Measurements from ENCODE around the gene LIN7C. TPM values are rescaled to one million over a fixed set of nuclear protein-coding genes. Genes with fewer than 3 reads are reported as not detected.

The LIN7C gene
- total and polyA plus RNA-seq, 12 donors, result 7.2 to 53.4 (median 33.6) TPM

DNA sequence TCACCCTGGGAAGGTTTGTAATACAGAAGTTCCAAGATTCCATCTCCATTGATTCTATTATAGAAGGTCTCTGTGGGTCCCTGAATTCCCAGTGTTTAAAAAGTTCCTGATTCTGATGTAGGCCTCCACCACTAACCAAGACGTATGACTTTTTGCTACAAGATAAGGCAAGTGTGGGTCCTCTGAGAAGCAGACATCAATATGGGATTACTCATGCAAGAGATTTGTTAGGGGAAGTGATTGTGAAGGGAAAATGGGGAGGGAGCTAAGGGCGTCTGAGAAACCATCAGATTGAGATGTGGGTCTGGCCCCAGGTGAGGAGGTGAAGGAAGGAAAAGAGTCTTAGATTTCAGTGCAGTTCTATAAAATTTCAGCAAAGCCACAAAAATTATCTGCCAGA lies 23.8 kb downstream of the LIN7C start:
- Histone ChIP-seq H3K27me3 (no peaks in the 10 kb centered on the region), H3K36me3 (replicated peaks in 1 of 2) (no peaks in the 10 kb centered on the region), H3K27ac (no peak overlapping the region), H3K9me3 (replicated peaks in 1 of 3) (no peaks in the 10 kb centered on the region), H3K4me1 (replicated peaks in 1 of 2) (peaks cover 0 to 3% of the 10 kb centered on the region in 2 donors), H3K4me3 (no peak overlapping the region)
- no peak for TF ChIP-seq POLR2A (IDR thresholded peaks at IDR 0.05)
- TF ChIP-seq, protein P1, sequence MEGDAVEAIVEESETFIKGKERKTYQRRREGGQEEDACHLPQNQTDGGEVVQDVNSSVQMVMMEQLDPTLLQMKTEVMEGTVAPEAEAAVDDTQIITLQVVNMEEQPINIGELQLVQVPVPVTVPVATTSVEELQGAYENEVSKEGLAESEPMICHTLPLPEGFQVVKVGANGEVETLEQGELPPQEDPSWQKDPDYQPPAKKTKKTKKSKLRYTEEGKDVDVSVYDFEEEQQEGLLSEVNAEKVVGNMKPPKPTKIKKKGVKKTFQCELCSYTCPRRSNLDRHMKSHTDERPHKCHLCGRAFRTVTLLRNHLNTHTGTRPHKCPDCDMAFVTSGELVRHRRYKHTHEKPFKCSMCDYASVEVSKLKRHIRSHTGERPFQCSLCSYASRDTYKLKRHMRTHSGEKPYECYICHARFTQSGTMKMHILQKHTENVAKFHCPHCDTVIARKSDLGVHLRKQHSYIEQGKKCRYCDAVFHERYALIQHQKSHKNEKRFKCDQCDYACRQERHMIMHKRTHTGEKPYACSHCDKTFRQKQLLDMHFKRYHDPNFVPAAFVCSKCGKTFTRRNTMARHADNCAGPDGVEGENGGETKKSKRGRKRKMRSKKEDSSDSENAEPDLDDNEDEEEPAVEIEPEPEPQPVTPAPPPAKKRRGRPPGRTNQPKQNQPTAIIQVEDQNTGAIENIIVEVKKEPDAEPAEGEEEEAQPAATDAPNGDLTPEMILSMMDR (IDR thresholded peaks at IDR 0.05), result no peak
- intact Hi-C loops (cut with DNase I), result loop anchor here in 1 of 2 donors (5.0 kb wide), 1 partner anchor 295 kb away; no protein-coding TSS in a partner anchor
- 88 to 96% (median 92%) methylated on average over 2 of the region's 2 CpGs for WGBS, 4 donors
- DNase-seq, result no peak

DNA sequence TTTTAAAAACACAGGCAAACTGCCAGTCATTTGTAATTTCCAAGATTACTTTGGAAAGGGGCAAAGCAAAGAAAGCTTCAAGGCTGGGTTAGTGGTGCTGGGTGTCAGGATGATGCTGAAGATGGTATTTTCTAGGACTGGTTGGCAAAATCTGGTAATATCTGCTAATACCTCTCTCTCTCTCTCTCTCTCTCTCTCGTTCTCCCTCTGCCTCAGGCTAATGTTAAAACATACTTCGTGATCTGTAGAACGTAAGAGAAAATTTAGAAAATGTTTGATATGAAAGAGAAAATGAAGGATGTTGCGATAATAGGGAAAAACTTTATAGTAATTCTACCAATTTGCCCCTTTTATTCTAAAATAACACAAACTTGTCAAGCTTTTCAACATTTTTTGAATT lies 24.6 kb downstream of the LIN7C start:
- H3K9me3 ChIP-seq (replicated peaks in 1 of 3), result no peaks in the 10 kb centered on the region
- H3K4me3 ChIP-seq, result no peak overlapping the region
- DNase-seq, result no peak
- no peaks in the 10 kb centered on the region for H3K27me3 ChIP-seq
- H3K27ac ChIP-seq, result no peak overlapping the region
- H3K36me3 ChIP-seq (replicated peaks in 1 of 2), result no peaks in the 10 kb centered on the region
- 84 to 93% (median 91%) methylated on average over 4 of the region's 4 CpGs for WGBS, 4 donors
- H3K4me1 ChIP-seq (replicated peaks in 1 of 2), result peaks cover 0 to 3% of the 10 kb centered on the region in 2 donors
- TF ChIP-seq, protein P1 (IDR thresholded peaks at IDR 0.05), result no peak
- no peak for TF ChIP-seq POLR2A (IDR thresholded peaks at IDR 0.05)
- intact Hi-C loops (cut with DNase I), result loop anchor here in 1 of 2 donors (5.0 kb wide), 1 partner anchor 295 kb away; no protein-coding TSS in a partner anchor

DNA sequence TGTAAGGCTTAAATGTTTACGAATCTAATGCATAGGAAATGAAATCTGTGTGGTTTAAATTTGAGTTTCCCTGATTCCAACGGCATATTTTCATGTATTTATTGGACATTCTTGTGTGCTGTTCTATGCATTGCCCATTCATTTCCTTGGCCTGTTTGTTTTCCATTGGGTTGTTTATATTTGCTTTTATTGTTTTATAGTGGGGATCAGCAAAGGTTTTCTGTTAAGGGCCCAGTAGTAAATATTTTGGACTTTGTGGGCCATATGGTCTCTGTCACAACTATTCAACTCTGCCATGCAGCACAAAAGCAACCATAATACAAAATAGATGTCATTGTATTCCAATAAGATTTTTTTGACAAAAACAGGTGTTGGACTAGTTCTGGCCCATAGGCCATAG lies 28.7 kb downstream of the LIN7C start:
- Histone ChIP-seq H3K9me3 (replicated peaks in 1 of 3) (no peaks in the 10 kb centered on the region), H3K4me1 (replicated peaks in 1 of 2) (peaks cover 0 to 3% of the 10 kb centered on the region in 2 donors), H3K27ac (no peak overlapping the region), H3K27me3 (no peaks in the 10 kb centered on the region), H3K4me3 (no peak overlapping the region), H3K36me3 (replicated peaks in 1 of 2) (no peaks in the 10 kb centered on the region)
- 82 to 91% (median 88%) methylated on average over 2 of the region's 2 CpGs for WGBS, 4 donors
- DNase-seq, result no peak
- TF ChIP-seq, protein P1 (IDR thresholded peaks at IDR 0.05), result no peak
- TF ChIP-seq POLR2A (IDR thresholded peaks at IDR 0.05), result no peak
- intact Hi-C loops (cut with DNase I), result loop anchor here in 1 of 2 donors (10.0 kb wide), 1 partner anchor 103 kb away; no protein-coding TSS in a partner anchor

DNA sequence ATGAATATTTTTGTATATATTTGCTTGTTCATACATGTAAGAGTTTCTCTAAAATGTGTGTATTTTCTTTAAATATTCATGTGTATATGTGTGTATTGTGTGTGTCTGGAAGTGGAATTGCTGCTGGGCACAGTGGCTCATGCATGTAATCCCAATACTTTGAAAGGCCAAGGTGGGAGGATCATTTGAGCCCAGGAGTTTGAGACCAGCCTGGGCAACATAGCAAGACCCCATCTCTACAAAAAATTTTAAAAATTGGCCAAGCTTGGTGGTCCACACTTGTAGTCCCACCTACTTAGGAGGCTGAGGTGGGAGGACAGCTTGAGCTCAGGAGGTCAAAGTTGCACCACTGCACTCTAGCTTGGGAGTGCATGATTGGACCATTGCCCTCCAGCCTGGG lies 29.3 kb downstream of the LIN7C start:
- H3K27me3 ChIP-seq, result no peaks in the 10 kb centered on the region
- no peak overlapping the region for H3K4me3 ChIP-seq
- no peaks in the 10 kb centered on the region for H3K36me3 ChIP-seq (replicated peaks in 1 of 2)
- TF ChIP-seq, protein P1 (IDR thresholded peaks at IDR 0.05), result no peak
- no peak for TF ChIP-seq POLR2A (IDR thresholded peaks at IDR 0.05)
- peaks cover 0 to 3% of the 10 kb centered on the region in 2 donors for H3K4me1 ChIP-seq (replicated peaks in 1 of 2)
- no peaks in the 10 kb centered on the region for H3K9me3 ChIP-seq (replicated peaks in 1 of 3)
- no peak overlapping the region for H3K27ac ChIP-seq
- intact Hi-C loops (cut with DNase I), result loop anchor here in 1 of 2 donors (10.0 kb wide), 1 partner anchor 102 kb away; no protein-coding TSS in a partner anchor
- DNase-seq, result no peak
